ENCODE measurements around the gene CDH23. TPM values are rescaled to one million over a fixed set of nuclear protein-coding genes. Genes with fewer than 3 reads are reported as not detected.

The CDH23 gene
- total RNA-seq, 2 experiments from 2014 or later: 0.16 to 0.61 TPM

GRCh38 chr10:71774916-71775702 lies 378.4 kb downstream of the CDH23 start:
- peaks cover under 1% of the 10 kb centered on the region for H3K36me3 Mint-ChIP-seq
- H3K4me1 Mint-ChIP-seq: peaks cover 66% of the 10 kb centered on the region
- CTCF ChIA-PET: interaction anchor here (1.0 to 10.9 kb wide), 10 partner anchors 11 to 205 kb away, joined by 3 to 149 read pairs (median 30); partner anchors contain the start of gene C10orf105
- H3K27ac Mint-ChIP-seq: peak overlapping the region; percentile 58
- H3K4me3 Mint-ChIP-seq: no peak overlapping the region
- H3K27me3 Mint-ChIP-seq: no peaks in the 10 kb centered on the region
- ATAC-seq: no peak
- DNase-seq: no peak
- peaks cover 3% of the 10 kb centered on the region for H3K9me3 Mint-ChIP-seq (ENCODE audit: low read depth)

- Mint-ChIP-seq H3K27ac (no peak overlapping the region), H3K9me3 (ENCODE audit: low read depth) (peaks cover 3% of the 10 kb centered on the region), H3K27me3 (no peaks in the 10 kb centered on the region), H3K36me3 (no peaks in the 10 kb centered on the region), H3K4me1 (peaks cover 56% of the 10 kb centered on the region), H3K4me3 (no peak overlapping the region)
- ATAC-seq (no peak), DNase-seq (no peak)
- CTCF ChIA-PET: interaction anchor here (1.5 to 10.9 kb wide), 6 partner anchors 10 to 120 kb away, joined by 4 to 149 read pairs (median 27); no protein-coding TSS in a partner anchor
Observed at GRCh38 chr10:71776481-71776925, 379.8 kb downstream of the CDH23 start.

DNA sequence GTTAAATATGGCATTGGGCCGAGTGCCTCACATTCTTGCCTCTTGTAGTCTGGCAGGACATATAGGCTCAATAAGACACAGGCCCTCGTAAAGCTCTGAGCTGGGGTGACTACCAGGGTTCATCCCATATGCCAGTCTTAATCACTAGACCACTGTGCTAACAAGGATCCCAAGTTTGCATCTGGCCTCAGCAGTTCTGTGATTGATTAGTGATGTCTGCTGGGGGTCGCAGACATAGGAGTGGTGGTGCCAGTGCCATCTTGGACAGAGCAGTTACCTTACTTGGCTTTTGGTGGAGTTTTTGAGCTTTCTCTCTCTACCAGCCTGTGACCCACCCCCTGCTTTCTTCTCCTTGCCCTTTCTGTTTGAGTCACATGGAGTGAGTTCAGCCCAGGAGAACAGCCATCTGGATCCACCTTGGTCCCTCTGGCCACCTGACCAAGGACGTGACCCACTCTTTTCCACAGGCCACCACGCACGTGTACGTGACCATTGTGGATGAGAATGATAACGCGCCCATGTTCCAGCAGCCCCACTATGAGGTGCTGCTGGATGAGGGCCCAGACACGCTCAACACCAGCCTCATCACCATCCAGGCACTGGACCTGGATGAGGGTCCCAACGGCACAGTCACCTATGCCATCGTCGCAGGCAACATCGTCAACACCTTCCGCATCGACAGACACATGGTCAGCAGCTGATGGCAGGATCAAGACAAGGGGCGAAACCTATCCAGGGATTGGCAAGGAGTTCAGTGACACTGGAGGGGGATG lies 380.7 kb downstream of the CDH23 start:
- Mint-ChIP-seq H3K27ac (peak overlapping the region; percentile 37), H3K4me1 (peaks cover 47% of the 10 kb centered on the region), H3K4me3 (no peak overlapping the region), H3K27me3 (no peaks in the 10 kb centered on the region), H3K9me3 (ENCODE audit: low read depth) (peaks cover 3% of the 10 kb centered on the region), H3K36me3 (no peaks in the 10 kb centered on the region)
- CTCF ChIA-PET: interaction anchor here (1.5 to 10.9 kb wide), 6 partner anchors 11 to 119 kb away, joined by 4 to 149 read pairs (median 27); no protein-coding TSS in a partner anchor
- DNase-seq (no peak), ATAC-seq (no peak)

GRCh38 chr10:71778071-71778825 lies 381.5 kb downstream of the CDH23 start:
- Mint-ChIP-seq H3K27ac (no peak overlapping the region), H3K4me3 (no peak overlapping the region), H3K4me1 (peaks cover 46% of the 10 kb centered on the region), H3K36me3 (no peaks in the 10 kb centered on the region), H3K9me3 (ENCODE audit: low read depth) (peaks cover 3% of the 10 kb centered on the region), H3K27me3 (no peaks in the 10 kb centered on the region)
- no peak for ATAC-seq
- CTCF ChIA-PET: interaction anchor here (1.0 to 8.5 kb wide), 3 partner anchors 72 to 118 kb away, joined by 3 to 61 read pairs (median 5); no protein-coding TSS in a partner anchor
- no peak for DNase-seq

GRCh38 chr10:71779641-71780040 lies 382.9 kb downstream of the CDH23 start:
- H3K4me3 Mint-ChIP-seq: no peak overlapping the region
- DNase-seq: no peak
- peak; percentile 38 for ATAC-seq

DNA sequence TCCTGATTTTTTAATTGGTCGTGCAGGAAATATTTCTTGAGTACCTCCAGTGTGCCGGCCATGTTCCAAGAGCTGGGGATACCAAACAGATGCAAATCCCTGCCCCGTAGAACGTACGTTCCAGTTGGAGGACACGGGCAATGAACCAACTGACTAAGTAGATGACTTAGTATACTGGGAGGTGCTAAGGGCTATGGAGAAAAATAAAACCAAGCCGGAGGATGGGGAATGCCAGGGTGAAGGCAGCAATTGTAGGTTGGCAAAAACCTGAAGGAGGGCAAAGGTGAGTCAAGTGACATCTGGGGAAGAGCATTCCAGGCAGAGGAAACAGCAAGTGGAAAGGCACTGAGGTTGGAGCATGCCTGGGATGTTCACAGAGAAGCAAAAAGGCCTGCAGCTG lies 383.4 kb downstream of the CDH23 start:
- no peak for ATAC-seq
- Mint-ChIP-seq H3K4me1 (peaks cover 31% of the 10 kb centered on the region), H3K9me3 (ENCODE audit: low read depth) (peaks cover 3% of the 10 kb centered on the region), H3K4me3 (no peak overlapping the region), H3K27me3 (no peaks in the 10 kb centered on the region), H3K27ac (no peak overlapping the region), H3K36me3 (no peaks in the 10 kb centered on the region)
- CTCF ChIA-PET: no interaction called here
- no peak for DNase-seq

More at GRCh38 chr10:71779641-71780040, 382.9 kb downstream of the CDH23 start:
- CTCF ChIA-PET: interaction anchor here (1.3 to 8.5 kb wide), 2 partner anchors 73 to 82 kb away, joined by 5 to 61 read pairs; no protein-coding TSS in a partner anchor
- Mint-ChIP-seq H3K27ac (no peak overlapping the region), H3K4me1 (peaks cover 35% of the 10 kb centered on the region), H3K27me3 (no peaks in the 10 kb centered on the region), H3K9me3 (ENCODE audit: low read depth) (peaks cover 3% of the 10 kb centered on the region), H3K36me3 (no peaks in the 10 kb centered on the region)

GRCh38 chr10:71780719-71781118 lies 384.0 kb downstream of the CDH23 start:
- no peaks in the 10 kb centered on the region for H3K27me3 Mint-ChIP-seq
- no peak overlapping the region for H3K4me3 Mint-ChIP-seq
- DNase-seq (no peak), ATAC-seq (no peak)
- no peak overlapping the region for H3K27ac Mint-ChIP-seq
- CTCF ChIA-PET: interaction anchor here (1.6 to 2.8 kb wide), 2 partner anchors 8 to 83 kb away, joined by 4 to 11 read pairs; partner anchors contain the start of gene VSIR
- H3K36me3 Mint-ChIP-seq: no peaks in the 10 kb centered on the region
- peaks cover 25% of the 10 kb centered on the region for H3K4me1 Mint-ChIP-seq
- peaks cover 3% of the 10 kb centered on the region for H3K9me3 Mint-ChIP-seq (ENCODE audit: low read depth)

DNA sequence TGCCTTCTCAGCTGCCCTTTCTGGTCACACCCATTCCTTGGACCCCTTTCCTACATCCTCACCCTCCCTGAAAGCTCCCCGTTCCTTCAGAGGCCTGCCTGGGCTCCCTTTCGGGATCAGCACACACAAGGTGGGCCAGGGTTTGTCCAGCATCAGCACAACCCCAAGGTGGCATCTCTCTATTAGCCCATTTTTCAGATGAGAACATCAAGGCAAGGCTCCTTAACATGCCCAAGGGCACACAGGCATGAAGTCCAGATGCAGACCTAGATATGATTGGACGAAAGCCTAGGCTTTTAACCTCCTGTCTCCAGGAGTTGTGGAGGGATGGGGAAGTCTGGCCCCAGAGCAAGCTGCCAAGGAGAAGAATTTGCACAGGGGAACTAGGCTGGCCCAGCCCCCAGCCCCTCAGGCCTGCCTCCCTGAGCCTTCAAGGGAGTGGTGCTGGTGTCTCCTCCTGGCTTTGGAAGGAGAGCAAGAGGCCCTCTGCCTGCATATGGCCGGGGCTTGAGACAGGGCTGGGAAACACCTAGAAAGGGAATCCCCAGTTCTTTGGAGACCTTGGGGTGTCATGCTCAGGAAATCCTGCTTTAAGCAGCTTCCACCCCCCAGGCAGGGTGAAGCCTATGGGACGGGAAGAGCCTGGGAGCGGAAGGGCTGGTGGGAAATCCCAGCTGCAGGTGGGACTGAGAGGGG lies 385.6 kb downstream of the CDH23 start:
- DNase-seq (no peak), ATAC-seq (no peak)
- CTCF ChIA-PET: interaction anchor here (1.6 to 2.8 kb wide), 2 partner anchors 9 to 85 kb away, joined by 4 to 11 read pairs; partner anchors contain the start of gene VSIR
- H3K27me3 Mint-ChIP-seq: no peaks in the 10 kb centered on the region
- H3K9me3 Mint-ChIP-seq (ENCODE audit: low read depth): peaks cover 3% of the 10 kb centered on the region
- no peak overlapping the region for H3K4me3 Mint-ChIP-seq
- H3K36me3 Mint-ChIP-seq: no peaks in the 10 kb centered on the region
- H3K4me1 Mint-ChIP-seq: peaks cover 13% of the 10 kb centered on the region
- no peak overlapping the region for H3K27ac Mint-ChIP-seq

GRCh38 chr10:71782917-71783490 lies 386.3 kb downstream of the CDH23 start:
- DNase-seq (no peak), ATAC-seq (no peak)
- CTCF ChIA-PET: interaction anchor here (1.1 to 2.8 kb wide), 2 partner anchors 10 to 90 kb away, joined by 3 to 11 read pairs; partner anchors contain the start of gene VSIR
- Mint-ChIP-seq H3K27me3 (no peaks in the 10 kb centered on the region), H3K4me1 (peaks cover 13% of the 10 kb centered on the region), H3K36me3 (no peaks in the 10 kb centered on the region), H3K4me3 (no peak overlapping the region), H3K9me3 (ENCODE audit: low read depth) (no peaks in the 10 kb centered on the region), H3K27ac (no peak overlapping the region)

DNA sequence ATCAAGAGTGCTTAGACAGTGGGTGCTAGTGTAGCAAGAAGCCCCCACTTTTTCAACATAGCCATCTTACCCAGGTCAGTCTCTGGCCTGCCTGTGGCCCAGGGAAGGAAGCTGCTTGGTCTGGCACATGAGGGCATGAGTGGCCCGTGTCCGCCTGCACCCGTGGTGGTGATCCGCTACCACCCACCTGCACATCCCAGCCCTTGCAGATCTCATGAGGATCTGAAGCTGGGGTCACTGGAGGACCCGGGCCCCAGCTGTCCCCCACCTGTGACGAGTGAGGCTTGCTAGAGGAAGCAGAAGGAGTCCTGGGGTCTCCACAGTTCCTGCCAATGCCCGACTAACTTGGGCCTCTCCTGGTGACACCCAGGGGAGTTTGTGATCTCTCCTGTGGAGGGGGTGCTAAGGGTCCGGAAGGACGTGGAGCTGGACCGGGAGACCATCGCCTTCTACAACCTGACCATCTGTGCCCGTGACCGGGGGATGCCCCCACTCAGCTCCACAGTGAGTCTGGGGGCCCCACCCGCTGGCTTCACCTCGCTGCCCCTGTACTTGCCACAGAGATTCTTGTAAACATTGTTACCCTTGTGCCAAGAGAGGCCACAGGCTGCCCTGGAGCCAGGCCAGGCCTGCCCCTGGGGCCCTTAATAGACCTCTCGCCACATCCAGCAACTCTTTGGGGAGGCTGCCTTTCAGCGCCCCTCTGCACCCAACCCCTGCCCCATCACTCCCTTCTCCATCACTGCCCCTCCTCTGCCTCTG lies 387.4 kb downstream of the CDH23 start:
- Mint-ChIP-seq H3K4me1 (peaks cover 8% of the 10 kb centered on the region), H3K4me3 (no peak overlapping the region), H3K9me3 (ENCODE audit: low read depth) (no peaks in the 10 kb centered on the region), H3K36me3 (no peaks in the 10 kb centered on the region), H3K27me3 (no peaks in the 10 kb centered on the region), H3K27ac (no peak overlapping the region)
- DNase-seq (no peak), ATAC-seq (no peak)
- CTCF ChIA-PET: interaction anchor here (1.1 to 1.2 kb wide), 2 partner anchors 91 to 243 kb away, joined by 3 read pairs; no protein-coding TSS in a partner anchor

- DNase-seq: no peak
- CTCF ChIA-PET: interaction anchor here (1.2 kb wide), 2 partner anchors 112 to 244 kb away, joined by 3 read pairs; no protein-coding TSS in a partner anchor
- ATAC-seq: no peak
Observed at GRCh38 chr10:71784679-71785272, 388.1 kb downstream of the CDH23 start.

More at GRCh38 chr10:71784679-71785272, 388.1 kb downstream of the CDH23 start:
- Mint-ChIP-seq H3K4me3 (no peak overlapping the region), H3K4me1 (peaks cover 4% of the 10 kb centered on the region), H3K27me3 (no peaks in the 10 kb centered on the region), H3K27ac (no peak overlapping the region), H3K9me3 (ENCODE audit: low read depth) (no peaks in the 10 kb centered on the region), H3K36me3 (no peaks in the 10 kb centered on the region)
